GM18870 (cell line): ENCODE data around the gene EGLN3.

Experiments used
- ATAC-seq: cut with Tn5 transposase; IDR thresholded peaks from one replicate; pipeline ENCODE4 v1.9.1; 2021; ENCODE audit warnings: moderate library complexity; ENCODE audit not compliant: unreplicated experiment

Gene EGLN3

DNA sequence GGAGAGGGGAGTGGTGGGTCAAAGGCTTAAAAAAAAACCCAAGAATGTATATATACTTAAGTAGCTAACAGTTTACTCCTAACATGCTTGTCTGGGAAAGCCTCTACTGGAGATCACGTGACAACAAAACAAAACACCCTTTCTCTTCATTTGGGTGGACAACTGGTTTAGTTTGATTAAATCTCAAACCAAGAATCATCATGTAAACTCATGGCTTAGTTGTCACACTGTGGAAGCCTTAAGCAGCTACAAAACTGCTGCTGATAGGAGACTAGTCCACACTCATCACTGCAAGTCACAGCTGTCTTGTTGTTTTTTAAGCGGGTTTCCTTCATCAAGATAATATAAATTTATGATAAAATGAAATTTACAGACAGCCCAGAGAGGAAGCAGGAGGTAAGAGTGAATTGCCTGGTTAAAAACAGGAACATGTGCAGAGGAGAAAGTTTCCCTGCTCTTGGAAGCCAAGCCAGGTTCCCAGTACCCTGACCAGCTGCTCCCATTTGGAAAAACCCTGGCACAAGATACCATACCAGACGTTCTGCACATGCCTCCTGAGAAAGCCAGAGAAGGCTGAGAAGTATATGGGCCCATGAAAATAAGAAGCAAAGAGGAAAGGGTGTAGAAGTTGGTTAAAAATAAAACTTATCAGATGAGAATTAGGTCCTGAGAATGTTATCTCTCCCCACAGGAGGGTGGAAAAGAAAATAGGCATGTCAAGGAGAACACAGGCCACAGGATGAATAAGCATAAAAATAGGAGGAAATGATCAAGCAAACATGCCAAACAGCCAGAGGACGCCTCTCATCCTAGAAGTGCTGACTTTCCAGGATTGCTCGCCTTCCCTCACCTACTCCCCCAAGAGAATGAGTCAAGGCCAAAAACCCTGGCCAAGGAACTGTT lies 34.0 kb downstream of the EGLN3 start:
- ATAC-seq, result no peak

DNA sequence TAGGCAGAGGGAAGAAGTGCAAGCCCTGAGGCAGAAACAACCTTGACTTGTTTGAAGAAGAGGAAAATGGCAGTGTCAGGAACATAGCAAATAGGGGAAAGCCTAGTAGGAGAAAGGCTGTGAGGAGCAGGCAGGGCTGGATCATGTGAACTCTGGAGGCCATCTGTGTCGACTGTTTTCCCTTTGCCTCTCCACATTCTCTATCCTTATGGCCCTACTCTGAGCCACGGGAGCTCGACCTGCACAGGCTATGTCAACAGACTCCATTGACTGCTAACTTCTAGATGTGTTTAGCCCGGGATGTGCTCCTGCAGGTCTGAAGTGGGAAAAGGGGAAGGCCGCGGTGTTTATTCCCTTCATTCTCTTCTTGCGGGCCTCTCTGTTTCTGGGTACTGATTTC lies 35.2 kb downstream of the EGLN3 start:
- no peak for ATAC-seq

DNA sequence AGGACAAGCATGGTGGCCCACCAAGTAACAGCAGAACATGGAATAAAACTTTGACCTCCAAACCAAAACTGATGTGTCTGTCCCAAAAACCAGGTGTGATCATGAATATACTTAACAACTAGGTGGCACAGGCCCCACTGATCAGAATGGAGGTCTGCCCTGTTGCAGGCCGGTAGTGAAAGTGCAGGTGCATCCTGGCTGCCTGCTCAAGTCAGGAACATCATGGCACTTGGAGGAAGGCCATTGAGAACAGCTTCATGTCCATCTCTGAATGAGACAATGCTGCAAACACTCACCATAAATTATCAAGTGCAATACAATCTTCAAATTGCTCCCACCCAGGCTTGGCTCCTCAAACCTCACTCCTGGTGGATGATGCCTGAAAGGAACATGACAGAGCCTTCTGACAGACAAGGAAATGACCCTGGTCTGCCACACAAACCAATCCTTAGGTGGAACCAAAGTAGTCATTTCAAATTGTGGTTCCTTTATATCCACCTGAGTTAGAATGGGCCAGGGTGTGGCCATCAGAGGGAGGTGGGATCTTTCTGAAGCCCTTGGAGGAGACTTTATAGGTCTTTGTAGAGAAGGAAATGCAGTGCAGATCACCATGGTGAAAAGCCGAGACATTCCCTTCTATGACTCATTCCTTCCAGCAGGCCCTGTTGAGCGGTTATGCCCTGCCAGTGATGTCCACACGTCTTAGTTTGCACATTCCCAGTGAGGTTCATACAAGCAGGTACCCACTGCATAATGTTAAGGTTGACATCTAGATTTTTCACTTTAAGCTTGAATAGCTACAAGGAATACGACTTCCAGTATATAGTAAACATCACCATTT lies 36.0 kb downstream of the EGLN3 start:
- ATAC-seq, result no peak

DNA sequence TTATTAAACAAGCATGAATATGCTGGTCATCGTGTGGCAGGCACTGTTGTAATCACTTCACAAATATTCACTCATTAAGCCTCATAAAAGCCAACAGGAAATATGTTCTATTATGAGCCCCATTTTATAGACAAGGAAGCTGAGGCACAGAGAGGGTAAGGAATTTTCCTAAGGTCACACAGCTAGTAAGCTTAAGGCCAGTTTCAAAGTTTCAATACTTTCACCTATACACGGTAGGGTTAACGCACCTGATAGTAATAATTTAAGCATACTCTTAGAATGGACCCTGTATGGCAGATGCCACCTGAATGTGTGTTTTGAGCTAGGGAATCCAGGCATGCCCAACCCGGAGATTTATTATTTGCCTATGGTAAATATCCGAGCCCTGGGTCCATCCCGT lies 39.8 kb downstream of the EGLN3 start:
- ATAC-seq, result no peak

DNA sequence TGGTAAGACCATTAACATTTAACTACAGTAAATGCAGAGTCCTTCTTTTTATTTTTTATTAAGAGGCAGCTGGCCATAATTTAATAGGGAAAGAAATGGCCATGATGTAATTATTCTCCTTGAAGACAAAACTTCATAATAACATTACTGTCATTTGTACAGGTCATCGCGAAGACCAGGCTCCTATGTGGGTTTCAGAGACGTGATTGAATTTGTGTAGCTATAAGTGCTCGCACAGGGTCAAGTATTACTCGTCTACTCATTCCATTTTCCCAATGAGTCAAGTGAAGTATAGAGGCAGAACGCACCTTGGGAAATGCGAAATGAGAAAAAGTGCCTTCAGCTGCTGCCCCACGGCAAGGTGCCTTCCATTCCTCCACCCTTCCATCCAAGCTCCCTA lies 40.4 kb downstream of the EGLN3 start:
- no peak for ATAC-seq

DNA sequence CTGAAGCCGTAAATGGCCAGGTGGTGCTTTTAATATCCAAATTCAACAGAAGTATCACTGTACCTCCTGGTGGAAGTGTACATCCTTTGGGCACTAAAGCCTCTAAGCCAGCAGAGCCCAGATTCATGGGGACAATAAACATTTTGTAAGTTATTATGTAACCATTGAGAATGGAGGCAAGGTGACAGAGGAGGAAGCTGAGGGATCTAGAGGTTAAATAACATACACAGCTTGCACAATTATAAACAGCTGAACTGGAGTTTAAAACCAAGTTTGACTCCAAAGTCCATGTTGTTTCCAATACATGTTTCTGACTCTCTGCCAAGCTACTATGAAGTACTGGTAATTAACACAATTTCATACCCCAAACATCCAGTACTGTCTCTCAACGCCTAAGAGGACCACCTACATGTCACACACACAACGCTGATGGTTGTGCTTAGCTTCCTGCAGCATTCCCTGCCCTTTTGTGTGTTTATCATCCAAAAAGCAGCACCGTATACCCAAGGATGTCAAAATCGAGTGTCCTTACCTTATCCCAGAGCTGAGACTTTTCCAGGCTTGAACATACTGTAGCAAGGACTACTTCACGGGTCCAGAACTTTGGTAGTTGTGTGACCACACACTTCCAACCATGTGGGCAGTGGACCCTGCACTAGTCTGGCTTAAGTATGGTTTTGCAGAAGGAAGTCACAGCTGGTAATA lies 41.3 kb downstream of the EGLN3 start:
- ATAC-seq, result no peak

DNA sequence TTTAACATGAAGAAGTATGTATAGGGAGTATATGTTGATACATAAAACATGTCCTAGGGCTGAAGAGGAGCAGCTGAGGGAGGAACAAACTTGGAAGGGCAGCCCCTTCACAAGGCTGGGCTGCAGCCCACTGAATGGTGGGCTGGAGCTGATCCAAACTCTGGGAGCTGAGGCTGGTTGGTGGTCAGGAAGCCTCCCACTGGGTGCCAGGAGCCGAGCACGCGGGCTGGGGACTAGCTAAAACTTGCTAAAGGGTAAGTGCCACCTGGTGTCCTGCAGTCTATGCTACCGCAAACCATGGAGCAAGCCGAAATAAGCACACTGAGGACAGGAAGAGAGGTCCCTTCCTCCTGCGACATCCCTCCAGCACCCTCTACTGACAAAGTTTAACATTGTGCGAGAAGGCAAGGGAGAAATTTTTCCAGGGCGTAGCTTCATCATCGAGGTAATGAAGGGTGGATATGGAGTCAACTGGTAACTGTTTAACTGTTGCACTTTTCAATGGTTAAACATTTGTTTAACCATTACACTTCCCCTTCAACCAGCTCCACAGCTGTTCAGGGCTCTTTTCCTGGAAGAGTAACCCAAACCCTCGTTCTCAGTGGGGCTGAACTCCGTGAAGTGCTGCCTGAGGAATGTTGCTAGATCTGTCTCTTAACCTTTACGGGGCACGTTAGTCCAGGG lies 42.2 kb downstream of the EGLN3 start:
- no peak for ATAC-seq

DNA sequence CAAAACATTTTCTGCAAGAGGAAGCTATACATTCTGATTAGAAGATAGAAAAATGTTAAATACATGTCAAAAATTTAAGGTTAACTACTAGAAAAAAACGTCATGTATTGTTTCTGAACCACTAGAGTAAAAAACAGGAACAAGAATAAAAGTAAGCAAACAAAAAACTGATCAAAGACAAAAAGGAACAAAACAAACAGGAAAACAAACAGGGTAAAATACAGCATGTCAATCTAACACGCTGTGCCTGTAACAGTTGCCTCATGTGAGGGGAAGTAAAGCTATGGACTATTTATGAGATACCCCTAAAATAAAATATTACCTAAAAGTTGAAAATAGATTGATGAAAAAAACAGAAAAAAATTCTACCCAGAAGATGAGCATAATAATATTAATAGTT lies 43.9 kb downstream of the EGLN3 start:
- no peak for ATAC-seq

DNA sequence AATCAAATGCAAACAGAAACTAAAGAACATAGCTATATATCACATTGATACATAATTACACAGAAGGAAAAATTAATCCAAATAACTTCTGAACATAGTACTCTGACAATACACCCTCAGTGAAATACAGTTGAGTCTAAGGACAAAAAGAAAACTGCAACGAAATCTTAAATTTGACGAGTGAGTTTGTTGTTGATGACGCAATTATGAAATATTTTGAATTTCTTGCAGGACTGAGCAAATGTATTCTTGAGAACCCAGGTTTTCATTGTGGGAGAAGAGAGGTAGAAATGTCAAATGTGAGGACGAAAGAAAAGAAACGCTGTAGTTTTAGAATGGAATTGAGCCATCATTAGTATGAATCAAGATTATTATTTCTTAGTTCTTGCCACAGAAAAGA lies 46.3 kb downstream of the EGLN3 start:
- no peak for ATAC-seq

DNA sequence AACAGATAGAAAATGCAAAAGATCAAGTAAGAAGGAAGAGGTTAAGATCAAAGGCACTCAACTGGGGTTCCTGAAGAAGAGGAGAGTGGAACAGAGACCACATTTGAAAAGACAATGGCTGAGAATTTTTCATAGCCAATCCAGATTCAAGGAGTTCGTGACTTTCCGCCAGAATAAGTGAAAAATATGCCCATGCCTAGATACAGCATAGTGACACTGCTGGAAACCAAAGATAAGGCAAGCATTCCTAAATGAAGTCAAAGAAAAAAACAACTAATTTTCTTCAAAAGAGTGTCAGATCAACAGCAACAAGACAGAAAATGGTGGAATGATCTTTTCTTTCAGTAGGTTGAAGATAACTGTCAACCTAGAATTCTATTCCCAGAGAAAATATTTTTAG lies 47.5 kb downstream of the EGLN3 start:
- no peak for ATAC-seq

DNA sequence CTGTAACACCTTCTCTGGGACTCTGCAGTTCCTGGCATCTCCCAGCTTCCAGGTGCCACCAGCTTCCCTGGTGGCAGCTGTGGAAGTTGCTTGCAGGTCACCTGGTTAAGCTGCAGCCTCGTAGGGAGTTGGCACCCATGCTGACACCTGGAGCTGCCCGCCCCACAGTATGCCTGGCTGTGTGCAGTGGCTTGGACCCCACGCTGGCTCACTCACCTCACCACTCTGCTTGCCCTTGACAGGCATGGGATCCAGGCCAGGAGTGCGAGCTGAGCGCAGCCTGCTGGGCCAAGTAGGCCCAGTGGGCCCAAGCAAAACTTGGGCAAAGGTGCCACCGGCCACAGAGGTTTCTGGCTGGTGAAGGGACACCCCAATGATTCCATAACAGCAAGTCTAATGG lies 48.5 kb downstream of the EGLN3 start:
- ATAC-seq, result no peak

DNA sequence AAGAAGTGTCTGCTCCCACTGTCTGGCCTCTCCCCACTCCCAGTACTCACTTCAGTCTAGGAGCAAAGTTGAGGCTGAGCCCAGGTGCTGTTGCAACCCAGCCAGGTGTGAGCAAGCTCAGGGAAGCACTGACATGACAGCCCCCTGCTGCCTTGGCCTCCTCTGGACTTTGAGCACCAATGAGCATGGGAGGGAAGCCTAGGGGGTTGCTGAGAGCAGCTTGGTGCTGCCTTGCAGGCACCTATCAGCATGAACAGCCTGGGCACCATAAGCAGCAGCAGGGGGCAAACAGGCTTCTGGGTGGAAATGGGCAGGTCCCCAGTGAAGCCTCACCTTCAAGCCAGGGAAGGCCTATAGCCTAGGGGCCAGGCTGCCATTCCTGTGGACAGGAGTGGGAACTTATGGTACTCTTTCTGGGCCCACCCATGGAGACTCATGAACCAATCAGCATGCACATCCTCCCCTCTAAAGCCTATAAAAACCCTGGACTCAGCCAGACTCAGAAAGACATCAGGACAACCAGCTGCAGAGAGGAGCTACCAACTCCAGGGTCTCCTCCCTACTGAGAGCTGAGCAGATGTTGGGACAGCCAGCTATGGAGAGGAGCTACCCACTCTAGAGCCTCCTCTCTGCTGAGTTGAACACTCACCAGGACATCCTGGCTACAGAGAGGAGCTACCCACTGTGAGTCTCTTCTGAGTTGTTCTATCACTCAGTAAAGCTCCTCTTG lies 49.3 kb downstream of the EGLN3 start:
- ATAC-seq, result no peak

DNA sequence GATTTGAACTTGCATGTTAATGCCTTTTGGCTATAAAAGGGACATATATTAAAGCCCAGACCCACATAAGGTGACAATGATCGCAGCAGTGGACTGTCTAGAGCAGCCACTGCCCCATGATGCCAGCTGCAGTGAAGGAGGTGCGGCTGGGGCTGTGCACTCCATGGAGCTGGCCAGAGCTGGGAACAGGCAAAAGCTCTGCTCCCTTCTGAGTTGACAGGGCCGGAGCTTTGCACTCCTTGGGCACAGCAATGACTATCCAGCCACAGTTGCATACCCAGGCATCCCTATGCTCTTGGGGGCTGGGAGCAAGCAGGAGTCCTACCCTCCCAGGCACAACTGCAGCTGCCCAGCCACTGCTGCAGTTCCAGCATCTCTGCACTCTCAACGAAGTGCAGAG lies 50.2 kb downstream of the EGLN3 start:
- ATAC-seq, result no peak

DNA sequence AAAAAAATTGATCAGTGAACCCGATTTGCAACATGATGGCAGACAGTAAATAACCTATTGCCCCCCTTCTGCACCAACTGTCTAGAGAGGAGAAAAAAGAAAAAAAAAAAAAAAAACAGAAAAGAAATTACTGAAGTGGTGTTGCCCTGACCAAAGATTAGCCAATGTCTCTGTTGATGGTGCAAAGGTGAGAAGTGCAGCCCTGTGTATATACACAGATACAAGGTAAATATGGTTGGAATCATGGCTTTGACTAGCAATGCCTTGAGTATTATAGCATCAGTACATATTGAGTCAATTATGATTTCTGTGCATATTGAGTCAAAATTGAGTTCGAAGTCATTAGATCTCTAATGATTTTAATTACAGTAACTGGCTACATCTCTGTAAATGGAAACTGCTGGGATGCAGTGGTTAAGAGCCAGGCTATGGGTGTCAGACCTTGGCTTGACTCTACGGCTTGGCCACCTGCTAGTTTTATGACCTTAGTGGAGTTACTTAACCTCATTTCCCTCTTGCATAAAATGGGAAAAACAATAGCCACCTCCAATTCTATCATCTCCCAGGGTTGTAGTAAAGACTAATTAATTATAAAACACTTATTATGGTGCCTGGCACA lies 51.0 kb downstream of the EGLN3 start:
- no peak for ATAC-seq

DNA sequence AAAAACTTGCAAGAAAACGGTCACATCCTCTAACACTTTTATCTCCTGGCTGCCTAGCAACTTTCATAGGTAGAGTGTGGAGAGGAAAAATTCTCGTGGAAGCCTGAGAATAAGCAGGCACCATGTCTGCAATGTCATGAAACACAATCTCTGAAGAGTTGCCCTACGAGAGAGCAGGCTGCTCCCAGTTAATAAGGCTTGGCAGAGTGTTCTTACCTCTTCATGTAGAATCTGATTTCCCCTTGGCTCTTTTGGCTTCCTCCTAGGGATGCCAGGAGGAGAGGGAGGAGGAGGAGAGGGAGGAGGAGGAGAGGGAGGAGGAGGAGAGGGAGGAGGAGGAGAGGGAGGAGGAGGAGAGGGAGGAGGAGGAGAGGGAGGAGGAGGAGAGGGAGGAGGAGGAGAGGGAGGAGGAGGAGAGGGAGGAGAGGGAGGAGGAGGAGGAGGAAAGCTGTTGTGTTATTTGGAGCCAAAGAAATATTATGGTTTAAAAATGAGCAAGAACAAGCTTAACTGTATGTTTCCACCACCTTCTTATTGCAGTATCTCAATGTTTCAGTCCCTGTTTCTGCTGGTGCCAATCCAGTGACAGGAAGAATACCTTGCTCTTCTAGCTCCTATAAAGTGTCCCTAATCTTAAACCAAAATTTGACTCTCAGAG lies 52.9 kb downstream of the EGLN3 start:
- ATAC-seq, result no peak

DNA sequence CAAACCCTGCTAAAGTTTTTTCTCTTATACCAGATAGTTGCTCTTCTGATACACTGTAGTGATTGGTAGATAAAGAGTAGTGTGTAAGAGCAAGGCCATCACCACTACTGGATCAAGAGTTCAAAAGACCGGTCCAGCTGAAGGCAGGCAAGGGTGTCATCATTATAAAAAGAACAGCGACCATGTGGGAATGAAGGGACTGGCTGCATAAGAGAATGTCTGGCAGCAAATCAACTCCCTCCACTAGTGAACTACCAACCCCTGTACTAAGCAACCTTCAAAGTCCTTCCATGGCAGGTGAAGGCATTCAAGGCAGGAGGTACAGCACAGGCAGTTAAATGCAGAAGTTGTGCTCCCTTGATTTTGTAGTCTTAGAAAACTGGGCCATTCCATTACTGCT lies 53.5 kb downstream of the EGLN3 start:
- no peak for ATAC-seq

DNA sequence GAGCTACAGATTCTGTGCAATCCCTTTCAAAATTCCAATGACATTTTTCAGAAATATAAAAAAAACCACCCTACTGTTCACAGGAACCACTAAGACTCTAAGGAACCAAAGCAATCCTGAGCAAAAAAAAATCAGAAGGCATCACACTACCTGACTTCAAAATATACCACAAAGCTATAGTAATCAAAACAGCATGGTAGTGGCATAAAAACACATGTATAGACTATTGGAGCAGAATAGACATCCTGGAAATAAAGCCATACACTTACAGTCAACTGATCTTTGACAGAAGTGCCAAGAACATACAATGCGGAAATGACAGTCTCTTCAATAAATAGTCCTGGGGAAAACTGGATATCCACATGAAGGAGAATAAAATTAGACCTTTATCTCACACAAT lies 56.5 kb downstream of the EGLN3 start:
- ATAC-seq, result no peak

DNA sequence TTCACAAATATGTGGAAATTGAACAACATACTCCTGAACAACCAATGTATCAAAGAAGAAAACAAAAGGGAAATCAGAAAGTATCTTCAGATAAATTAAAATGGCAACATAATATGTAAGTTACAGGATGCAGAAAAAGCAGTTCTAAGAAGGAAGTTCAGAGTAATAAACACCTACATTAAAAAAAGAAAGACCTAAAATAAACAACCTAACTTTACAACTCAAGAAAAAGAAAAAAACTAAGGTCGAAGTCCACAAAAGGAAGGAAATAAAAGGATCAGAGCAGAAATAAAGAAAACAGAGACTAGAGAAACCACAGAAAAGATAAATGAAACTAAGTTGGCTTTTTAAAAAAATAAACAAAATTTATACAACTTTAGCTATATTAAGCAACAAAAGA lies 59.2 kb downstream of the EGLN3 start:
- no peak for ATAC-seq

DNA sequence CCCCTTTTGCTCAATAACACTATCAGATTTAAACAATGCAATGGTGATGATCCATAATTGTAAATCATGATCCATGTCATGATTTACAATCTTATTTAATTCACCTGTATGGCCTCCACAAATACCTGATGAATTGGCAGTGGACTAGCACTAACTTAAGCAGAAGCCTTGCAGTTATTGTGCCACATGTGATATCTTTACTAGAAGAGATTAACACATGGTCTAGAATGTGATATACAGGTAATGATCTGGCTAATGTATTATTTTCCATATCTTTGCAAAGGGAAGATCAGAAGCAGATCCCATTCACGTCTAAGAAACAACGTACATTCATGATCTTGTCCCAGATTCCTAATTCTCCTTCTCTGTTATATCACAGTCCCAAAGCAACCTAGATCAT lies 66.0 kb downstream of the EGLN3 start:
- no peak for ATAC-seq
